ENCODE data around the gene GAPDH. TPM values are rescaled to one million over a fixed set of nuclear protein-coding genes. Genes with fewer than 3 reads are reported as not detected.
"Not testable (repeated sequence)": the region's sequence is repeated elsewhere in the genome, so short reads cannot be mapped to it uniquely, and the experiment has no call there.

Gene GAPDH
- total RNA-seq, 3 donors from 2014 or later: 1,543 to 3,034 (median 2,070) TPM

- ATAC-seq (peak; percentile 94), DNase-seq (peak; percentile 95 to 97 (median 96))
- intact Hi-C loops (cut with DNase I, micrococcal nuclease): loop anchor here in 1 of 2 donors (5.0 kb wide), 1 partner anchor 44 kb away; no protein-coding TSS in a partner anchor
- peak; percentile 33 for TF ChIP-seq CTCF (IDR thresholded peaks at IDR 0.05)
- Histone ChIP-seq H3K4me1 (ENCODE audit: low read depth) (peaks cover 19% of the 10 kb centered on the region), H3K36me3 (ENCODE audit: low read depth) (no peaks in the 10 kb centered on the region), H3K4me3 (peak within 1 kb of the TSS; percentile 48), H3K9me3 (no peaks in the 10 kb centered on the region)
These were observed 40.6 kb upstream of the GAPDH start, which contains the start of gene NCAPD2 for GRCh38 chr12:6493497-6494257. Gene NCAPD2 (plus strand): TSS chr12:6494102. CDS start chr12:6495099, 997 bp downstream.

- Histone ChIP-seq H3K4me1 (ENCODE audit: low read depth) (peaks cover 19% of the 10 kb centered on the region), H3K36me3 (ENCODE audit: low read depth) (no peaks in the 10 kb centered on the region), H3K9me3 (no peaks in the 10 kb centered on the region), H3K4me3 (peak overlapping the region; percentile 48)
- peak; percentile 47 for ATAC-seq
- intact Hi-C loops (cut with DNase I, micrococcal nuclease): loop anchor here in 1 of 2 donors (5.0 kb wide), 1 partner anchor 43 kb away; no protein-coding TSS in a partner anchor
- DNase-seq: no peak
- no peak for TF ChIP-seq CTCF (IDR thresholded peaks at IDR 0.05)
These were observed 40.0 kb upstream of the GAPDH start for GRCh38 chr12:6494258-6494743.

- Histone ChIP-seq H3K4me3 (no peak overlapping the region), H3K4me1 (ENCODE audit: low read depth) (peaks cover 19% of the 10 kb centered on the region), H3K36me3 (ENCODE audit: low read depth) (no peaks in the 10 kb centered on the region), H3K9me3 (no peaks in the 10 kb centered on the region)
- intact Hi-C loops (cut with DNase I, micrococcal nuclease): loop anchor here in 1 of 2 donors (5.0 kb wide), 1 partner anchor 42 kb away; no protein-coding TSS in a partner anchor
- DNase-seq (no peak), ATAC-seq (no peak)
- no peak for TF ChIP-seq CTCF (IDR thresholded peaks at IDR 0.05)
These were observed 39.3 kb upstream of the GAPDH start for GRCh38 chr12:6494968-6495367.

GRCh38 chr12:6497291-6497690, 37.0 kb upstream of the GAPDH start:
- H3K4me1 ChIP-seq (ENCODE audit: low read depth): peaks cover 18% of the 10 kb centered on the region
- DNase-seq; H3K4me3 ChIP-seq; H3K9me3 ChIP-seq; ATAC-seq; H3K36me3 ChIP-seq (ENCODE audit: low read depth); intact Hi-C loops (cut with DNase I, micrococcal nuclease): not testable (repeated sequence)

- peaks cover 3% of the 10 kb centered on the region for H3K4me1 ChIP-seq (ENCODE audit: low read depth)
- TF ChIP-seq CTCF (IDR thresholded peaks at IDR 0.05): no peak
- H3K36me3 ChIP-seq (ENCODE audit: low read depth): no peaks in the 10 kb centered on the region
- no peaks in the 10 kb centered on the region for H3K9me3 ChIP-seq
- no peak for ATAC-seq
- H3K4me3 ChIP-seq: no peak overlapping the region
- intact Hi-C loops (cut with DNase I, micrococcal nuclease): no loop called here
- DNase-seq: no peak
These were observed 33.9 kb upstream of the GAPDH start for GRCh38 chr12:6500466-6500865.

Data from mucosa of descending colon (tissue), 3 donors.